Stimulated activated CD4-positive, alpha-beta T cell treated with anti-CD3 and anti-CD28 coated beads, TNF-alpha, amount 100 ng/mL, for 24 hours (primary cell): ENCODE data around the gene DNAJA4.
A peak's percentile ranks its signal among the peaks of the same experiment; 100 is the strongest.

ENCODE experiments used
- DNase-seq, 3 experiments: peaks; one replicate each; pipeline ENCODE4 v3.0.0-alpha.2; 2020; ENCODE audit warnings: low read depth in 3 of 3

DNAJA4 gene

DNA sequence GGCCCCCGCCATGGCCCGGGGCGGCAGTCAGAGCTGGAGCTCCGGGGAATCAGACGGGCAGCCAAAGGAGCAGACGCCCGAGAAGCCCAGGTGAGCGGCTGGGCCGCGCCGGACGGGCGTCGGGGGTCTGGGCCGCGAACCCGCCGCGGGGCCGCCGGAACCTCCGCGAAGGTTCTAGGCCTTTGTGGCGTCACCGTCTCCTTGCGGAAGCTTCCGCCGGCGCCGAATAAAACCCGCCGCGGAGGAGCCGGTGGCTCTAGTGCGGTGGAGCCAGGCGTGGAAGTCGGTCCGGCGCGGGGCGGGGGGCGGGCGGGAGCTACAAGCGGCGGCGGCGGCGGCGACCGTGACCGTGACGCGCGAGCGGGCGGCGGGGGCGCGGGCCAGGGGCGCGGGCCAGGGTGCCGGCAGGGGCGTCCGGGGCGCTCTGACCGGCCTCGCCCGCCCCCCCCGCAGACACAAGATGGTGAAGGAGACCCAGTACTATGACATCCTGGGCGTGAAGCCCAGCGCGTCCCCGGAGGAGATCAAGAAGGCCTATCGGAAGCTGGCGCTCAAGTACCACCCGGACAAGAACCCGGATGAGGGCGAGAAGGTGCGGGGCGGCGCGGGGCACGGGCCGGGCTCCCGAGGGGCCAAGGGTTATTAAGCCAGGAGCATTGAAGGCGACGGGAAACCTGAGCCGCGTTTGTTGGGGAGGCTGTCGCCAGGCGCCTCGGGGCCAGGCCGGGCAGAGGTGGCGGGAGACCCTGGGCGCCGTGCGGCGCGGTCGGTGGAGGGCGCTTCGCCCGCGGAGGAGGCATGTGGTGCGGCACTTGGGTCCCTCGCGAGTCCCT lies at the start of gene DNAJA4:
TSS of gene DNAJA4 (plus strand) at position 259 of the 833 bp plus-strand sequence. CDS start at position 461, 202 bp downstream.
- peak; percentile 25 to 54 (median 28) for DNase-seq

DNA sequence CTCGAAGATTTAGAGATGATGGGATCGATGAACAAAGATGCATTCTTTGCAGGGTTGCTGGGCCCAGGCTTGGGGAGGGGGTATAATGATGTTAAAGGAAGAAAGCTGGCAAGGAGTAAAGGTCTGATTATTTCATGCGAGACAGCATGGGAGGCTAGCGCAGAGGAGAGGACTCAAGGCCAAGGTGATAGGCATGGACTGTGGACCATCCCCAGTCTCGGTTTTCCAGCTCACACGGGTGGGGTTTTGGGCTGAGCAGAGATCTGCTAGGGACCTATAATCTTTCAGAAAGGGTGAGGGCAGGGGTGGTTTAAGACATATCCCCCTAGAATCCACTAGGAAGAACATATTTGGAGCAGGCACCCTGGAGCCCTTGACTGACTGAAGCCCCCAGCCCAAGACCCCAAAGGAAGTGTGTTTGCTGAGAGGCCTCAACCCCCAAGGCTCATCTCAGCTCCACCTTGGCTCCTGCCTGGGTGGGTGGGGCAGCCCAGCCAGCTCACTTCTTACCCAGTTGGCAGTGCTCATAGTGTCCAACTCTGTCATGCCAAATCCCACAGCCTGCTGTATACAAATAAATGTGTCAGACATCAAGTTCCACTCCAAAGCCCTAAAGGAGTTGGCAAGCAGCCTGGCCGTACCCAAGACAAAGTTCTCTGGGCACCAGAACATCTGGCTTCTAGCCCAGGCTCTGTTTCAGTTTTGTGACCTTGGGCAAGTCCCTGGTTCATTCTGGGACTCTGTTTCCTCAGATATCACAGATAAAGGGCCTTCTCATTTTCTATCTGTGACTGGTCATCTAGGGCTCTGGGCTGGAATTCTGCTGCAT lies 47.9 kb upstream of the DNAJA4 start:
- no peak for DNase-seq

DNA sequence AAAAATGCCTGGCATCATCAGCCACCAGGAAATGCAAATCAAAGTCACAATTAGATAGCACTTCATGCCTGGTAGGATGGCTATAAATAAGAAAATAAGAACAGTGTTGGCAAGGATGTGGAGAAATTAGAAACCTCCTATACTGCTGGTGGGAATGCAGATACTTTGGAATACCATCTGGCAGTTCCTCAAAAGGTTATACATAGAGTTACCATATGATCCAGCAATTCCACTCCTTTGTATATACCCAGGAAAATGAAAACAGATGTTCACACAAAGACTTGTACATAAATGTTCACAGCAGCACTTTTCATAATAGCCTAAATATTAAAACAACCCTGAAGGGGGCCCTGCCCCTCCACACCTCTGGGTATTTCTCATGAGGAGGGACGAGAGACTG lies 43.6 kb upstream of the DNAJA4 start:
- DNase-seq = no peak

DNA sequence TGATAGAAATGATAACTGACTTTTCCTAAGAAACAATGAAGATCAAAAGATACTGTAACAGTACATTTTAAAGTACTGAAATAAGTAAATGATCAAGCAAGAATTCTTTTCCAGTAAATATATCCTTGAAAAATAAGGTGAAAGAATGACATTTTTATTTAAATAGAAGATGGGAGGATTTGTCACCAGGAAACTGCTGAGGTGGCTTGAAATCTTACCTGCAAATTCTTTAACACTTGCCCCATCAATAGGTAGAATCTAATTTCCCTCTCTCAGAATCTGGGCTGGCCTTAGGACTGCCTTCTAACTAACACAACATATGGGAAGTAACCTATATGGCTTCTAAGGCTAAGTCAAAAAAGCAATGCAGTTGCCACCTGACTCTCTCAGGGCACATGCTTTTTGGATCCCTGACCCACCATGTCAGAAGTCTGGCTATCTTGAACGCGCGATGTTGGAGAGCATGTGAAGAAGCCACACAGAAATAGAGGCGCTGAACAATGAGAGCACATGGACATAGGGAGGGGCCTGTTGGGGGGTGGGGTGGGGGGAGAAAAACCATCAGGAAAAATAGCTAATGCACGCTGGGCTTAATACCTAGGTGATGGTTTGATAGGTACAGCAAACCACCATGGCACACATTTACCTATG lies 41.5 kb upstream of the DNAJA4 start:
- DNase-seq = no peak

DNA sequence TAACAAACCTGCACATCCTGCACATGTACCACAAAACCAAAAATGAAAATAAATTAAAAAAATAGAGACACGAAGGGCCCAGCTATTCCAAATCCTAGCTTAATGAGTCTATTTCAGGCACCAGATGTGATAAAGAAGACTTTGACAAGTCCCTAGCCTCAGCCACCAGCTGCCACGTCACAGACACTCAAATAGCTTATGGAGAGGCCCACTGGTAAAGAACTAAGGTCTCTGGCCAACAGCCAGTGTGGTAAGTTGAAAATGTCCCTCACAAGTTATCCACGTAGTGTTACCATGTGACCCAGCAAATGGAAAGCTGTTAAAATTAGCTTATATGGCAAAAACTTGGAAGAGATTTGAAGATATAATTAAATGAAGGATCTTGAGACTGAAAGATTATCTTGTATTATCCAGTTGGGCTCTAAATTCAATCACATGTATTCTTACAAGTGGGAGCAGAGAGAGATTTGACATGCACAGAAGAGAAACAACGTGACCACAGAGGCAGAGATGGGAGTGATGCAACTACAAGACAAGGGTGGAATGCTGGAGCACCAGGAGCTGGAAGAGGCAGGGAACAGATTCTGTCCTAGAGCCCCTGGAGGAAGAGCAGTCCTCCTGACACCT lies 40.9 kb upstream of the DNAJA4 start:
- no peak for DNase-seq

DNA sequence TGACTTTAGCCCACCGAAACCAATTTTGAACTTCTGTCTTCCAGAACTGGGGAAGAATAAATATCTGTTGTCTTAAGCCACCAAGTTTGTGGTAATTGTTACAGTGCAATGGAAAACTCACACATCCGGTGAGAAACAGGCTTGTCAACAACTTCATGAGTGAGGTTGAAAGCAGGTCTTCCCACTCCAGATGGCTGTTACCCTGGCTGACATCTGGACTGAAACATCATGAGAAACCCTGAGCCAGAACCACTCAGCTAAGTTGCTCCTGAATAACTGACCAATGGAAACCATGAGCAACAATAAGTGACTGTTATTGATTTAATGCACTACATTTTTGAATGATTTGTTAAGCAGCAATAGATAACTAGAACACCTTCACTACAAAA lies 40.3 kb upstream of the DNAJA4 start:
- no peak for DNase-seq

DNA sequence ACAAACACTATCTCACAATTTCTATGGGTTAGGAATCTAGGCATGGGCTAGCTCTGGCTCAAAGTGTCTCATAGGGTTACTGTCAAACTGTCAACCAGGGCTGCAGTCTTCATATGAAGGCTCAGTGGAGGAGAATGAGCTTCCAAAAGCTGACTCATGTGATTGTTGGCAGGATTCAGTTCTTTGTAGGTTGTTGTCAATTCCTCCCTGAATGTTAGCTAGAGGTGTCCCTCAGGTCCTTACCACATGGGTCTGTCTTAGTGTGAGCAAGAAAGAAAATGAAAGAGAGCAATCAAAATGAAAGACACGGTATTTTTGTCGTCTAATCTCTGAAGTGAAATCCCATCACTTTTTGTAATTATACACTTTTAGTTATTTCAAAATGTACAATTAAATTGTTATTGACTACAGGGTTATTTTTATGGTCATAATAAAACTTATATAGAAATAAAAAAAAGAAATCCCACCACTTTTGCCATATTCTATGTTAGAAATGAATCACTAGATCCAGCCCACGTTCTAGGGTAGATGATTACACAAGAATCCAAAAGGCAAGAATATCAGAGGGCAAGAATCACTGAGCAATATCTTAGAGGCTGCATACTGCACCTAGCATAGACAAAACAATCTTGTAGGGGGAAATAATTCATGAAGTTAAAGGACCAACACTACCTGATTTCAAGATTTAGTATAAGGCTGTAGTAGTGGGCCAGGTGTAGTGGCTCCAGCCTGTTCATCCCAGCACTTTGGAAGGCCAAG lies 38.4 kb upstream of the DNAJA4 start:
- DNase-seq = no peak

DNA sequence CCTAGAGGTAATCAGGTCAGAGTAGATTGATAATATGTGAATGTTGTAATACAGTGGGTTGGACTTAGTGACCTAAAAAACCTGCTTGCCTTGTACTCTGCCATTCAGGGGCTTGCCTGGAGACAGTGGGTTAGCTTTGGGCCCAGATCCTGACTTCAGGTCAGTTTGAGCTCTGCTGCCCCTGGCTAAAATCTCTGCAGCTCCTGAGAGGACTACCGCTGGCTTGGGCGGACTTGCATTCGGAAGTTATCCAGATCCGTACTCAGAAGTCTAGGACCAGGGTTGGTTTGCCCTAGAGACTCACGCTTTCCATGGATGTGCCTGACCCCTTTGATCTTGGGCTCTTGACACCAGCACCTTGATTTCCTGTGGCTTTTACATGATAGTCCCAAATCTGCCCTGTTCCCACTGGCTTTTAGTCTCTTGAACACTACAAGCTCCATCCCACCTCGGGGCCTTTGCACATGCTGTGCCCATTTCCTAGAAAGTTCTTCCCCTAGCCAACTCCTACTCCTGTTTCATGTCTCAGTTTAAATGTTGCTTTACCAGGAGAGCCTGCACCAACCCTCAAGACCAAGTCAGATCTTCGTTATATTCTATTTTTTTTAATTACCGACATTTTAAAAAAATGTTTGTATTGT lies 35.9 kb upstream of the DNAJA4 start:
- DNase-seq = no peak

DNA sequence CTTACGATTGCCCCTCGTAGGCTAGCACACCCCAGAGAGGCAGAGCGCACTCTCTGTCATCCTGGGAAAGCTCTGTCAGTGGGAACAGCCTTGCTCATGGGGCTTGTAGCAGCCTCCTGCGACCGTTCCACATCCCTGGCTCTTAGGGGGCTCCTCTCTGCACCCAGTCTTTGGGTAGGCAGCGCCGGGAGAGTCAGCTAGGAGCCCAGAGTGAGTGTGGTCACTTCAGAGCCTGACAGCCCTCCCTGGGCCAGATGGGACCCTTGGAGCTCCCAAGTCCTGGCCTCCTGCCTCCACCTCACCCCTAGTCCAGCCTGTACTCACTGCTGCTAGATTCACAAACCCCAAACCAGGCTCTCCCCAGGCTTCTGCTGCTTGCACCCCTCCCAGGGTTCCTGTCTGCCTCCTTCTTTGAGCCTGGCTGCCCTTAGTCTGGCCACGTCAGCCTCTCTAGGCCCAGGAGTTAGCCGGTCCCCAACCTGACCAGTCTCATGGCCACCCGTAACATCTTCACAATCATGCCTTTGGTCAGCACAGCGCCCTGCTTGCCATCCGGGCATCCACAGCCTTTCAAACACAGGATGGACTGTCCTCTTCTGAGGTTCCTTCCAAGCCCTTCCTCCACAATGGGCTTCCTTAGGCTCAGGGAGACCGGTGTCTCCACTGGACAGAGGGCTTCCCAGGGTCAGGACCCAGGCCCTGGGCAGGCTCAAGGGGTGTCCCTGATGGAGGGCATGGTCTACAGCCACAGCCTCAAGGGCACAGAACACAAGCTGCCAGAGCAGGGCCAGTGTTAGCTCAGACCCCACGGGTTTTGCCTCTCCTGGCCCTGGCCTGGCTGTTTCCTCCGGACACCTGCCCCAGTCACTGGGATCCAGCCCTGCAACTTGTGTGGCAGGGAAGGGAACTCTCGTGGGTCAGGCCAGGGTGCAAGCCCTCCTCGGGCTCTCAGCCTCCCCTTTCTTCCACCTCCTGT lies 34.6 kb upstream of the DNAJA4 start:
- no peak for DNase-seq

DNA sequence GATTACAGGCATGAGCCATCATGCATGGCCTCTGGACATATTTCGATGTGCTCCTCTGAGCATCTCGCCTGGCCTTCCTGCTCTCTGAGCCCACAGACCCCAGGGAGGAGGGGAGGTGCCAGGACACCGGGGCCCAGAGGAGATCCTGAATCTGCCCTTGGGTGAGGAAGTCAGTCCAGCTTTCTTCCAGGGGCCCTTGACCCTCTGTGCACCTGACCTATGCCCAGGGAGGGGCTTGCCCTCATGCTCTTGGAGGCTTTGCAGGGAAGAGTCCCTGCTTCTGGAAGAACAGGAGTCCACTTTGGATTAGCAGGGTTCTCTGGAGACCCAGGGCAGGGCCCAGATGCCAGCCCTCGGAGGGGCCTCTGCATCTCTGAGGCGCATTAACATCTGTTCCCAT lies 31.4 kb upstream of the DNAJA4 start:
- no peak for DNase-seq

DNA sequence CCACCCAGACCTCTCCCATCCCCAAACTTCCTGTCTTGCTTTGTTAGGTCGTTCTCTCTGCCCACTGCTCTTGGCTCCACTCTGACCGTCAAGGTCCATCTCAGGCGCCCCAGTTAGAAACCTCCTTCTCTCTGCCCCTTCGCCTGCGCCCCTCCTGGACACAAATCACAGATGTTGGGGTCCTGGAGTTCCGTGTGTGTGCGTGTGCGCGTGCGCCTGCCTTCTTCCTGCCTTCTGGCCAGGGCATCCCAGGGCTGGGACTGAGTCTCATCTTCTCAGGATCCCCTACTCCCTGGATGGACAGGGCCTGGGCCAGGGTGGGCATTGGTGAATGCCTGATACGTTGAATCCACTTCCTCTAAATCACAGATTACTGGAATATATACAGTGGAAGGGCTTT lies 30.9 kb upstream of the DNAJA4 start:
- DNase-seq = no peak

DNA sequence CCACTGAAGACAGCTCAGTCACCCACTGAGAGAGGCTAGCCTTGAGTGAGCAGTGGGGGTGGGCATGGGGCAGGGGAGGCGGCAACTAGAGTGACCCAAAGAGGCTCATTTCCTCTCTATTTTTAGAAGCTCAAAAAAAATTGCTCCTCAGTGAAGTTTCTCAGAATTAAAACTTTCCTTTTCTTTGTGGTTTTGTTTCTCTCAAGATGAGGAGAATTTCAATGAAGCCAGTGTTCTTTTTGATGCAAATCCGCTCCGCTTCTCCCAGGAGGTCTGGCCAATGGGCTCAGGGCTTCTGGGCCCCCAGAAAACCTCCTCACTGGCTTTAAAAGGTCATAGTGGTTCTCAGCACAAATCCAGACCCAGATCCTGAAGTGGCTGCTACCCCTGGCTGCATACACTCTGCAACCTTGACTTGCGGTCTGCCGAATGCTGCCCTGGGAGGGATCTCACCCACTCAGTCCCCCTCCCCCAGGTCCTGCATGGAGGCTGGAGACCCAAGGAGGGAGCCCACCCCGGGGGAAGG lies 29.8 kb upstream of the DNAJA4 start, which contains the start of gene ACSBG1:
TSS of gene ACSBG1 (minus strand) at position 51 of the 526 bp plus-strand sequence. CDS start 64 bp downstream, outside the sequence.
- DNase-seq = no peak

DNA sequence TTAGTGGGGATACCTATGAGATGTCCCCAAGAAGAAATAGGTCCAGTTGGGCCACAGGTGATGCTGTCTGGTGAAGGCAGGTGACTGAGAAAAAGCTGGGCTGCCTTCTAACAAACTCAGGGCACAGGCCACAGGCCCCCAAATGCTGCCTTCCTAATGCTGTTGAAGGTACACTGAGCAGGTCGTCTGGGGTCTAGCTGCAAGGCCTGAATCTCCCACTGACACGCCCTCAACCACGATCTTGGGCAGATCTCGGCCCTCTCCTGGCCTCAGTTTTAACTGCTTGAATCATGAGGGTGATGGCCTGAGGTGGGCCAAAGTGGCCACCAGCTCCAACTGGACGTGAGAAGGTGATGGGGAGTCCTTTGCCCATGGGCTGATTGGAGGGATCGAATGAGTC lies 27.9 kb upstream of the DNAJA4 start:
- DNase-seq = no peak

DNA sequence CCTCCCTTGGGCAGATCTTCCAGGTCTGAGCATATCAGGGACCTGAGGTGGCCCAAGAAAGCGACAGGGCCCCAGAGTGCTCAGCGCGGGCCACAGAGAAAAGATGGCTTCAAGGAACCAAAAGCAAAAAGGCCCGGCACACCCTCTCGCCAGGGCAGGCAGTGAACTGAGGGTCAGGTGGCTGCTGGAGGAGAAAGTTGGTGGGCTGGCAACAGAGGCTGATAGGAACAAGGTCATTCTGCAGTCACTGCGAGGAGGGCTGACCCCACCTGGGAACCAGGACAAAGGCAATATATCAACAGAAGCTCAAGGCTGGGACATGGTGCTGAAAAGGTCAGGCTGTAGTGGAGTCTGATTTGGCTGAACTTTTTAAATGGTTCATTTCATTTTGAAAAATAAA lies 27.2 kb upstream of the DNAJA4 start:
- no peak for DNase-seq

DNA sequence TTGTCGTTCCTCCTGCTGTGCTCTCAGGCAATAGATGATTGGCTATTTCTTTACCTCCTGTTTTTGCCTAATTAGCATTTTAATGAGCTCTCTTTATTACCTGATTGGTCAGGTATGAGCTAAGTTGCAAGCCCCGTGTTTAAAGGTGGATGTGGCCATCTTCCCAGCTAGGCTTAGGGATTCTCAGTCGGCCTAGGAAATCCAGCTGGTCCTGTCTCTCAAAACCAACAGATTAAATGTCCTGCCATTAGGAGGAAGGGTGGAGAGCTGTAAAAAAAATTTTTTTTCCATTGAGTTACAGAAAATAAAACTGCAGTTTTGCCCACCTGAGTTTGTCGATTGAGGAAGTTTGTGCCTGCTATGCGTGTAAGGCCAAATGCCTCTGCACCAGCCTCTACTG lies 24.6 kb upstream of the DNAJA4 start:
- no peak for DNase-seq

DNA sequence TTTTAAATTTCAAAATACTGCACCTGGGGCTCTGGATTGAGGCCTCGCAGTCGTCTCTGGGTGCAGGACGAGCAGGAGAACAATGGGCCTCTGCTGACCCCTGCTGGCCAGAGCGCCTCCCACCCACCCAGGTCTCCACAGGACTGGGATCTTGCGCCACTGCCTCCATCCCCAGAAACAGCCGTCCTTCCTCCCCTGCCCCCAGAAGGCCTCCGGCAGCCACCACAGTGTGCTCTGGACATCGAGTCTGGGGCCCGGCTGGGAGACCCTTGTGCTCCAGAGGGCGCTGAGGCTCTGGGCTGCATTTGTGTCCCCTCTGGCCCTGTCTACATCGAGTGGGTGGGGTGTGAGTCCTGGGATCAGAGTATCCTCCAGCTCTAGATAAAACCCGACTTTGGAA lies 23.3 kb upstream of the DNAJA4 start:
- peak; percentile 62 to 85 (median 72) for DNase-seq

DNA sequence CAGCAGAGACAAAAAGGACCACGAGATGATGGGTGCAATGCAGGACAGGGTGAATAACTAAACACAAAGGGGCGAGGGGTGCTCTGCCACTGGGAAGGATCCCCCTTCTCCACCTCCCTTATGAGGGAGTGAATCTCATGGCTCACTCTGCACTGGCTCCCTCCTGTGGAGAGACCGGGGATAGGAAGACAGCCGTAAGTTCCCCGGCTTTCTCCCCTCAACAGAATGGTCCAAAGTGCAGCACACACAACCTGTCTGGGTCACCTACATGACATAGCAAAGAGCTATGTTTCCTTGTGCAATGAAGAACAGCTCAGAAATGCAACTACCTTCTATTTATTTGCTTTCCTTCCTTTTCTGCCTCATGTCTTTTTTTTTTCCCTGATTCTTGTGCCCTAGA lies 22.2 kb upstream of the DNAJA4 start:
- peak in 1 of 3 experiments; percentile 7 for DNase-seq

DNA sequence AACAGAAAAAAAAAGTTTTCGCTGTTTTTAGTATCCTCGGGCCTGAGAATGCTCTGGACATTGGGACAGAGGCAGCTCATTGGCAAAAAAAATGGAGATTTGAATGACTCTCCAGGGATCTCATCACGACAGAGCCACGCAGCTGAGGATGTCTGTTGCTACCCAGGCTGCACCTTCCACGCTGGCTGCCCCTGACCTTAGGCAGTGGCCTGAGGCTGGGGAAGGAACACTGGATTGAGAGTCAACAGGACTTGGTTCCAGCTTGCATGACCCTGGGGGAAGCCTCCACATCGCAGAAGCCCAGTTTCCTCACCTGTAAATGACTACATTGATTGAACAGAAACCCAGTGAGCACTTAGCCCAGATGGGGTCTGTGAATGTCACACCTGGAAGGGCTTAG lies 21.3 kb upstream of the DNAJA4 start:
- DNase-seq = no peak

DNA sequence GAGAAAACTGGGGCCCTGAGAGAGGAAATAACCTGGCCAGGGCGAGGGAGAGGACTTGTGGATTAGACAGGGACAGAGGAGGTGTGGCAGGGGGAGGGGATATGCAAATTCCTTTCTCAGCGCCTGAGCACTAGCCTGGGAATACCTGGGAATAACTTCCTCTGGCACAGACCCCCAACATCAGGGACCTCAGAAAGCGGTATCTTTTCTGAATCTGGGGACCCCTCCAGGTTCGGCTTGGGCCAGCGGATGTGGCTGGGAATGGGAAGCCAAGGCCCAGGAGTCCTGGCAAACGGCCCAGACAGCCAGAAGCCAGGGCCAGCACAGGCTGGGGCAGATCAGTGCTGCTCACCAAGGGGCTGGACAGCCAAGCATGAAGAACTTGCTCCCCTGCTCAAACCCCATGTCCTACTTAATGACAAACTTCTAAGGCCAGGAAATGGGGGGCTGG lies 20.8 kb upstream of the DNAJA4 start:
- DNase-seq = no peak
